ENCODE measurements around the gene C21orf91.

The C21orf91 gene

GRCh38 chr21:17819114-17819876 lies at the start of gene C21orf91:
TSS of gene C21orf91 (minus strand) at chr21:17819356. CDS start at chr21:17818318, 1,038 bp downstream.
- DNase-seq (ENCODE audit: low read depth in 2 of 2) = peak; percentile 71 to 85

GRCh38 chr21:17866590-17866989 lies 47.4 kb upstream of the C21orf91 start:
- DNase-seq (ENCODE audit: low read depth in 2 of 2) = no peak

- no peak for DNase-seq (ENCODE audit: low read depth in 2 of 2)
Measured at GRCh38 chr21:17859661-17860060, 40.5 kb upstream of the C21orf91 start.

DNA sequence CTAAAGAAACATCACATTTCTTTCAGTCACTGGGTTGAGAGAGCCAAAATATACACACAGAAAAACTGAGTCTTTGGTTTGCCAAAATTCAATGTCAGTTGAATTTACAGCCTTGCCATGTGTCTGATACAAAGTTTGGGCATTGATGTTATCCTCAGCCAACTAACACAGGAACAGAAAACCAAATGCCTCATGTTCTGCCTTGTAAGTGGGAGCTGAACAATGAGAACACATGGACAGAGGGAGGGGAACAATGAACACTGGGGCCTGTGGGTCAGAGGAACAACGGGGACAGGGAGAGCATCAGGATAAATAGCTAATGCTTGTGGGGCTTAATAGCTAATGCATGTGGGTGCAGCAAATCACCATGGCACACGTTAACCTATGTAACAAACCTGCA lies 39.6 kb upstream of the C21orf91 start:
- no peak for DNase-seq (ENCODE audit: low read depth in 2 of 2)

DNA sequence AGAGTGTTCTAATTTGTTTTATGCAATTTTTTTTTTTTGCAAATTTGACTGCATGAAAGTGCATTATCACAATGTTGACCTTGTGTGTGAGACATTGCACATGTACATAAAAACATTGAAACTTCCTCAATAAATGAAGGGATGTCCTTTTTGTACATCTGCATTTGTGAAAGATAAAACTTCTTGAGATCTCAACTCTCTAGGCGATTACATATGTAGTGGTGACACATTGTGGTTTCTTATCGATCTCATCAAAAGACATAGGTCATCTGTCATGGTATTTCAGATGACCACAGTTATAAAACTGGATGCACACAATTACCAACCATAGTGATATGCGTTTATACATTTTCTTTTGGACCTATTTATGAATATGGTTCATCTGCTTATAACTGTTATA lies 35.6 kb upstream of the C21orf91 start:
- no peak for DNase-seq (ENCODE audit: low read depth in 2 of 2)

GRCh38 chr21:17853393-17854275 lies 34.5 kb upstream of the C21orf91 start:
- no peak for DNase-seq (ENCODE audit: low read depth in 2 of 2)

DNA sequence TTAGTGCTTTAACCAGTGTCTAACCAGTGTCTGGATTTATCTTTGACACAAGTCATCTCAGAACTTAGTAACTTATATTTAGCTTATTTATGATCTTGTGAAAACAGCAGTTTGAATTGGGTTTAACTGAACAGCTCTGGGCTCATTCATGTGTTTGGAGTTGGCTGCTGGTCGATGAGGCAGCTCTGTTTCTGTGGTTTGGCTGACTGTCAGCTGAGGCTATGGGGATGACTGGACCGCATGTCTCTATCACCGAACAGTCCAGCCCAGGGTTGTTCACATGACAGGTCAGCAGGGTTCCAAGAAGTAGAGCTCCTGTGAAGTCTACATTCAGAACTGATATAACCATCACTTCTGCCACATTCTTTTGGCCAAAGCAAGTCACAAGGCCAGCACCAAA lies 29.1 kb upstream of the C21orf91 start:
- DNase-seq (ENCODE audit: low read depth in 2 of 2) = no peak

DNA sequence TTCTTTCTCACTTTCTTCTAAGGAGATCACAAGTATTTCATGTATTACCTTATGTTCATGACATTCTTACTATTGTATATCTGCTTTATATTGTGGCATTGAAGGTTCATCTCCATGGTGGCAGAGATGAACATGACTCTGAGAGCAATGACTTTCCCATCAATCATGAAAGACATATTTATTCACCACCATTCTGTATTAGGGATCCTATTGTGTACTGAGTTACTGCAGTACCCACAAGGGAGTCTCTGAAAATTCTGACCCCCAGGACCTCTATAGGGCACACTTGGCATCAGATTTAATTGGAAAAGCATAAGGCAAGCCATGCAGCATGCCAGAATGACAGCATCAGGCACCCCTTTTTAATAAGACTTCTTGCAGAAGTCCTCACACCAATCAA lies 21.9 kb upstream of the C21orf91 start:
- no peak for DNase-seq (ENCODE audit: low read depth in 2 of 2)

DNA sequence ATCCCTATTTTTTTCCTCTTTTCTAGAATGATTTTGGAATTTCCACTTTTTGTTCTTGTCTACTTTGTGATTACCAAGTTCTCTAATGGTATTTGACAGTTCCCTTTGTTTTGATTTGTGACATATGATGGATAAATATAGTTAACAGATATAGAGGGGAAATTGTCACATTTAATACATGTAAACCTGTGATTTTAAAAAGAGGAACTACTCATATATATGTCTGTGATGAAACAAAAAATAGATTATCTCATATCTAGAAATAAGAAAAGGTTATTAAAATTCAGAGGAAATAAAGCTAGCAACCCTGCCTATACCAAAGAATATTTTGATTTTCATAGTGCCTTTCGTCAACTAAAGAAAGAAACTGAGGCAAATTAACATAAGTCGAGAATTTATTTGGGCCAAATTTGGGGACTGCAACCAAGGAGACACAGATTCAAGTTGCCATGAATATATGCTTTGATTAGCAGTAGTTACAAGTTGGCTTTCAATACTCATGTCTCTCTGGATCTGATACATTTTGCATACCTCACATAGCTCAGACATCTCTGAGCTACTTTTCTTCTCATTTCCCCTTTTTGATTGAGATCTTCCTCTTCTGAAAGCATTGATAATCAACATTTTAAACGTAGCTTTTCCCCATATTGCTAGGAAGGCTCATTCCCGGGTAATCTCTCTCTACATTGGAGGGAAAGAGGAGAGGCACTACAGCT lies 15.6 kb upstream of the C21orf91 start:
- DNase-seq (ENCODE audit: low read depth in 2 of 2) = no peak

DNA sequence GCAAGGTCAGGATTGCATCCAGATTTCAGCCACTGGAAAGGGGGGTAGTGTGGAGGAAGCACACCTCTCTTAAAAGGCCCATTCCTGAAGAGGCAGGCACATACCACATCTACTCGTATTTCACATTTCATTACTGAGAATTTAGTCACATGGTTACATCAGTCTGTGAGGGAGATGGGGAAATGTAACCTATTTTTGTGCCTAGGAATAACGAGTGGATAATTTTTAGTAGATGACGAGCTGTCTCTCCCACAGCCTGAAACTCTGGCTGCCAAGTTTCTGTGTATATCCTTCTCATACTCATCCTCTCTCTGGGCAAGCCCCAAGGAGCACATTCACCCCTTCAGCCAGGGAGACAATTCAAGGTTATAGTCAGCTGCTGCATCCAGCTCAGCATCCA lies 10.3 kb upstream of the C21orf91 start:
- DNase-seq (ENCODE audit: low read depth in 2 of 2) = no peak

DNA sequence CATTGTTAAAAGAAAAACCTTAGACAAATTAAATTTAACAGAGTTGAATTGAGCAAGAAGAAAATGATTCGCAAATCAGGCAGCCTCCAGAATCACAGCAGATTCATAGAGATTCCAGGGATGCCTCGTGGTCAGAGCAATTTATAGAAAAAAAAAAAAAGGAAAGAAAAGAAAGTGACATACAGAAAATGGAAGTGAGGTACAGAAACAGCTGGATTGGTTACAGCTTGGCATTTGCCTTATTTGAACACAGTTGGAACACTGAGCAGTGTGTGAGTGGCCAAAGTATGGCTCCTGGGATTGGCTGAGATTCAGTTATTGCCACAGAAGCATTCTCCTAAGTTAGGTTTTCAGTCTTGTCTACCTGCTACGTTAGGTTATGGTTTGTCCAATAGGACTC lies 9.1 kb upstream of the C21orf91 start:
- no peak for DNase-seq (ENCODE audit: low read depth in 2 of 2)

DNA sequence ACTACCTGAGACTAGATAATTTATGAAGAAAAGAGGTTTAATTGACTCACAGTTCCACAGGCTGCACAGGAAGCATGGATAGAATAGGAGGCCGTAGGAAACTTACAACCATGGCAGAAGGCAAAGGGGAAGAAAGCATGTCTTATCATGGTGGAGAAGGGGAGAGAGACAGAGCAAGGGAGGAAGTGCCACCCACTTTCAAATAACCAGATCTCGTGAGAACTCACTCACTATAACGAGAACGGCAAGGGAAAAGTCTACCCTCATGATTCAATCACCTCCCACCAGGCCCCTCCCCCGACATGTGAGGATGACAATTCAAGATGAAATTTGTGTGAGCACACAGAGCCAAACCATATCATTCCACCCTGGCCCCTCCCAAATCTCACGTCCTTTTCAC lies 4.7 kb upstream of the C21orf91 start:
- no peak for DNase-seq (ENCODE audit: low read depth in 2 of 2)

DNA sequence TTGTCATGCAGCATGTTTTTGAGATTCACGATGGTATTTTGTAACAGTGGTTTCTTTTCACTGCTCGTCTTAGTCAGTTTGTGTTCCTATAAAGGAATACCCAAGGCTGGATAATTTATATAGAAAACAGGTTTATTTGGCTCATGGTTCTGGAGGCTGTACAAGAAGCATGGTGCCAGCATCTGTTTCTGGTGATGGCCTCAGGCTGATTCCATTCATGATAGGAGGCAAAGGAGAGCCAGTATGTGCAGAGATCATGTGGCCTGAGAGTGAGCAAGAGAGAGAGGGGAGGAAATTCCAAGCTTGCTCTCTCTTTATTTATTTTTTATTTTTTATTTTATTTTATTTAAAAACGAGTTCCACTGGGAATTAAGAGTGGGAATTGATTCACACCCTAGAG lies 2.0 kb upstream of the C21orf91 start:
- DNase-seq (ENCODE audit: low read depth in 2 of 2) = no peak

DNA sequence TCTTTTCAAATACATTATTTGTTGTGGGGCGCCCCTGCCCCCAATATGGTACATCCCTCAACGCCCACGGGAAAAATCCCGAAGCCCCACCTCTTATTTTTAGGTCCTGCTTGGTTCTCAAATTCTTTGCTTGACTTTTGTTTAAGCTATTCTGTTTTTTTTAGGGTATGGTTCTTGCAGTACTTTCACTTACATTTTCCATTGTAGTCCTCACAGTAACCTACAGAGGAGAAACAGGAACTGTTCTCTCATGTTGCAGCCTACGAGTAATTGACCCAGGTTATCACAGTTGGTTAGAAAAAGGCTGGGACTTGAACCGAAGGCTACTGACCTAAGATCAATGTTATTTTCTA lies 697 bp upstream of the C21orf91 start:
- no peak for DNase-seq (ENCODE audit: low read depth in 2 of 2)

DNA sequence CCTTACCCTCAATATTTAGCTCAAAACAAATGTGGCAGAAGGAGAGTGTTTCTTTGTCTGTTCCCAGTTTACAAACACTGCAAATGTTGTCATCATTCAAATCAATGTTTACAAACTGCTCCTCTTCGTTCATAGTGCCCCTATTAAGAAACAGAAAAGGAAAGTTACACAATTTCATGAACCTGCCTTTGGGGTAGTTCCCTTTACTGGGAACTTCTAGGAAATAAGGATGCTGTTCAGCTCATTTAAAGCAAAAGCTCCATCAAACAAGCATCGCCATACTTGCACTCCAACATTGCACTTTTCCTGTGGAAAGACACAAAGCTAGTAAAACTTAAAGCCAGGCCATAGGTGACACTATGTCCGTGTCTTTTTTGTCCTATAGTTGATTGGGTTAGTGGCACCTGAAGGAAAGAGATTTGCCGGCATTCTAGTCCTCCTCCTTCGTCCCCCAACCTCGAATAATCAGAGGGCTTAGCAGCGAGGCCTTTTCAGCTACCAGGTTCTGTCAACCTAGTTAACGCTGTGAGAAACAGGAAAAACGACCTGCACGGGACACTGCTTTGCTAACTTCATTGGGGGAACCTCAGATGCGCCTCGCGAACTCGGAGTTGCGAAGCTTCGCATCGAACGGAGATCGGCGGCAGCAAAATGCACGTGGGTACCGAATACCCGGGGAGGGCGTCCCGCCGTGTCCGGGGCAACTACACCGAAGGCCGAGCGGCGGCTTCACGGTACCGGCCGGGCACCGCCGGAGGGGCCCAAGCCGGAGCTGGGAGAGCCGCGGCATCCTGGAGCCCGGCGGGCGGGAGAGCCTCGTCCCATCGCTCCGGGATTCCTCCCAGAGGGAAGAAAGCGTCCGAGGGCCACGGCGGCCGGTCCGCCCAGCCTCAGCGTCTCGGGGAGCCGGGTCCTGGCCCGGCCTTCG lies 706 bp downstream of the C21orf91 start:
- peak in 1 of 2 donors; percentile 6 for DNase-seq (ENCODE audit: low read depth in 2 of 2)

GRCh38 chr21:17813353-17813752 lies 5.8 kb downstream of the C21orf91 start:
- no peak for DNase-seq (ENCODE audit: low read depth in 2 of 2)

- no peak for DNase-seq (ENCODE audit: low read depth in 2 of 2)
Measured at GRCh38 chr21:17805966-17806365, 13.2 kb downstream of the C21orf91 start.

DNA sequence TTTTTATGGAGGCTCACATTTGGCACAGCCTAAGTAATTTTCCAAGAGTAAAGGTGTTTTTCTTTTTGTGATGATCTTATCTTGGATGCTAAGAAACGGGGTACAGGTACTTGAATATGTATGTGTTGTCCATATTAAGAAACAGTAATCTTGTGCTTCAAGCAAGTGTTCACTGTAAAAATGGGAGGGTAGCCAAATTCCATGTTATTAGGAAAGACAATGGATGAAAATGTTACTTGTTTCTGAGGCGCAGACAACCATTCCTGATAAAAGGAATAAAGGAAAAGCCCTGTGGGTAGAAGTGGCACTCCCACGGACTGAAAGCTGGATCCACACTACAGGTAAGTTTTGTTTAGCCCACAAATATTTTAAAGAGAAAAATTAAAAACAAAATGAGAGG lies 15.6 kb downstream of the C21orf91 start:
- DNase-seq (ENCODE audit: low read depth in 2 of 2) = no peak

- DNase-seq (ENCODE audit: low read depth in 2 of 2) = no peak
Measured at GRCh38 chr21:17802572-17802971, 16.6 kb downstream of the C21orf91 start.

GRCh38 chr21:17799414-17800164 lies 19.6 kb downstream of the C21orf91 start:
- no peak for DNase-seq (ENCODE audit: low read depth in 2 of 2)

DNA sequence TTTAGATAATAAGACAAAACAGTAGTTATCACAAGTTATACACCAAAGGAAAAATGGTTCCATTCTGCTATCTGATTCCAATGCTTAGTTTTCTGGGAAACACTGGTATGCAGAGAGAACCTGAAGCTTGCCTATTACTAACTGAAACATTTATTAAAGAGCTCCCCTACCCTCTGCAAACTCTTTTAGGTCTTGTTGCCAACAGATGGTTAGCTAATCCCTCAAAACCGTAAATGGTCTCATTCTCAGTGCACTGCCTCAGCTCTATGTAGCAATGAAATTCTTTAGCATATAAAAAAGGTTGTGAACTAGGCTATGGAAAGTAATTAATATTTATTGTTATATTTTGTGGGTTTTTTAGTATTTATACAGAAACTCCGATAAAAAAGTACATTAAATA lies 20.4 kb downstream of the C21orf91 start:
- DNase-seq (ENCODE audit: low read depth in 2 of 2) = no peak

Measured in stimulated activated CD8-positive, alpha-beta memory T cell treated with anti-CD3 and anti-CD28 coated beads, Interleukin-2, amount 100 ng/mL, for 1 hour (primary cell).